Measurements from ENCODE around the gene ATP11C. TPM values are rescaled to one million over a fixed set of nuclear protein-coding genes. Genes with fewer than 3 reads are reported as not detected.
A peak's percentile ranks its signal among the peaks of the same experiment; 100 is the strongest.

ATP11C gene
- polyA plus RNA-seq, 1 experiment, result 43.4 TPM

- Histone ChIP-seq H3K27ac (ENCODE audit: low read depth, low read length) (peak overlapping the region; percentile 31), H3K27me3 (ENCODE audit: control insufficient read depth, insufficient read depth, low read length) (no peaks in the 10 kb centered on the region), H3K9me3 (ENCODE audit: control insufficient read depth, insufficient read depth, low read length) (no peaks in the 10 kb centered on the region), H3K4me3 (ENCODE audit: low read depth, low read length) (no peak overlapping the region)
- ChIA-PET CTCF (no interaction called here), POLR2A (no interaction called here)
- no peak for DNase-seq (ENCODE audit: low read depth, low spot score)
- TF ChIP-seq CTCF (IDR thresholded peaks at IDR 0.05; ENCODE audit: low read depth, low read length), result no peak
Observed at GRCh38 chrX:139882299-139882698, 50.6 kb downstream of the ATP11C start.

- Histone ChIP-seq H3K27me3 (ENCODE audit: control insufficient read depth, insufficient read depth, low read length) (no peaks in the 10 kb centered on the region), H3K9me3 (ENCODE audit: control insufficient read depth, insufficient read depth, low read length) (no peaks in the 10 kb centered on the region), H3K27ac (ENCODE audit: low read depth, low read length) (peak overlapping the region; percentile 39), H3K4me3 (ENCODE audit: low read depth, low read length) (no peak overlapping the region)
- POLR2A ChIA-PET, result no interaction called here
- no peak for DNase-seq (ENCODE audit: low read depth, low spot score)
- no peak for TF ChIP-seq CTCF (IDR thresholded peaks at IDR 0.05; ENCODE audit: low read depth, low read length)
- CTCF ChIA-PET, result no interaction called here
Observed at GRCh38 chrX:139881572-139881971, 51.3 kb downstream of the ATP11C start.

GRCh38 chrX:139881130-139881529 is 51.7 kb downstream of the ATP11C start:
- no peaks in the 10 kb centered on the region for H3K27me3 ChIP-seq (ENCODE audit: control insufficient read depth, insufficient read depth, low read length)
- H3K9me3 ChIP-seq (ENCODE audit: control insufficient read depth, insufficient read depth, low read length), result no peaks in the 10 kb centered on the region
- POLR2A ChIA-PET, result no interaction called here
- peak overlapping the region; percentile 39 for H3K27ac ChIP-seq (ENCODE audit: low read depth, low read length)
- no peak for TF ChIP-seq CTCF (IDR thresholded peaks at IDR 0.05; ENCODE audit: low read depth, low read length)
- DNase-seq (ENCODE audit: low read depth, low spot score), result no peak
- CTCF ChIA-PET, result no interaction called here
- no peak overlapping the region for H3K4me3 ChIP-seq (ENCODE audit: low read depth, low read length)

GRCh38 chrX:139877710-139878414 is 55.0 kb downstream of the ATP11C start:
- DNase-seq (ENCODE audit: low read depth, low spot score), result no peak
- CTCF ChIA-PET, result interaction anchor here (0.6 kb wide), 1 partner anchor 8 kb away, joined by 3 read pairs; no protein-coding TSS in a partner anchor
- Histone ChIP-seq H3K27me3 (ENCODE audit: control insufficient read depth, insufficient read depth, low read length) (no peaks in the 10 kb centered on the region), H3K27ac (ENCODE audit: low read depth, low read length) (no peak overlapping the region), H3K4me3 (ENCODE audit: low read depth, low read length) (no peak overlapping the region), H3K9me3 (ENCODE audit: control insufficient read depth, insufficient read depth, low read length) (no peaks in the 10 kb centered on the region)
- no peak for TF ChIP-seq CTCF (IDR thresholded peaks at IDR 0.05; ENCODE audit: low read depth, low read length)
- POLR2A ChIA-PET, result no interaction called here

GRCh38 chrX:139875841-139876240 is 57.0 kb downstream of the ATP11C start:
- no peak for DNase-seq (ENCODE audit: low read depth, low spot score)
- Histone ChIP-seq H3K27ac (ENCODE audit: low read depth, low read length) (no peak overlapping the region), H3K4me3 (ENCODE audit: low read depth, low read length) (no peak overlapping the region), H3K27me3 (ENCODE audit: control insufficient read depth, insufficient read depth, low read length) (no peaks in the 10 kb centered on the region), H3K9me3 (ENCODE audit: control insufficient read depth, insufficient read depth, low read length) (no peaks in the 10 kb centered on the region)
- ChIA-PET CTCF (no interaction called here), POLR2A (no interaction called here)
- TF ChIP-seq CTCF (IDR thresholded peaks at IDR 0.05; ENCODE audit: low read depth, low read length), result no peak
